ENCODE measurements around the gene KSR1.

KSR1 gene

GRCh38 chr17:27475981-27476895 is 20.0 kb downstream of the KSR1 start:
- no peak for TF ChIP-seq CTCF (conservative IDR thresholded peaks at IDR 0.05; ENCODE audit: low read depth, low read length)
- H3K4me3 ChIP-seq (ENCODE audit: low read length) = no peak overlapping the region
- DNase-seq (ENCODE audit: low read depth) = no peak

GRCh38 chr17:27477050-27477888 is 21.0 kb downstream of the KSR1 start:
- no peak overlapping the region for H3K4me3 ChIP-seq (ENCODE audit: low read length)
- TF ChIP-seq CTCF (conservative IDR thresholded peaks at IDR 0.05; ENCODE audit: low read depth, low read length) = no peak
- no peak for DNase-seq (ENCODE audit: low read depth)

GRCh38 chr17:27477971-27478684 is 21.9 kb downstream of the KSR1 start:
- no peak for TF ChIP-seq CTCF (conservative IDR thresholded peaks at IDR 0.05; ENCODE audit: low read depth, low read length)
- no peak for DNase-seq (ENCODE audit: low read depth)
- H3K4me3 ChIP-seq (ENCODE audit: low read length) = no peak overlapping the region

GRCh38 chr17:27478901-27479538 is 22.8 kb downstream of the KSR1 start:
- DNase-seq (ENCODE audit: low read depth) = no peak
- TF ChIP-seq CTCF (conservative IDR thresholded peaks at IDR 0.05; ENCODE audit: low read depth, low read length) = no peak
- no peak overlapping the region for H3K4me3 ChIP-seq (ENCODE audit: low read length)

- no peak overlapping the region for H3K4me3 ChIP-seq (ENCODE audit: low read length)
- no peak for DNase-seq (ENCODE audit: low read depth)
- TF ChIP-seq CTCF (conservative IDR thresholded peaks at IDR 0.05; ENCODE audit: low read depth, low read length) = no peak
These were observed 23.6 kb downstream of the KSR1 start for GRCh38 chr17:27479838-27480237.

GRCh38 chr17:27480699-27481098 is 24.5 kb downstream of the KSR1 start:
- no peak for TF ChIP-seq CTCF (conservative IDR thresholded peaks at IDR 0.05; ENCODE audit: low read depth, low read length)
- H3K4me3 ChIP-seq (ENCODE audit: low read length) = no peak overlapping the region
- no peak for DNase-seq (ENCODE audit: low read depth)

All from retinal pigment epithelial cell (primary cell).